HCT116 (cell line): ENCODE measurements around the gene DLST.

Experiments
- CTCF ChIP-seq, 3 experiments: fragments of 200-600 bp in 1 of 3; sonication (generic) in 1 of 3; IDR thresholded peaks in 2 of 3; conservative IDR thresholded peaks in 1 of 3; 2 replicates each; pipeline ENCODE4 v1.5.1; 2012 to 2017; ENCODE audit warnings: low read depth in 2 of 3, low read length in 2 of 3, antibody characterized with exemption in 1 of 3, borderline replicate concordance in 1 of 3, control low read depth in 1 of 3, mild to moderate bottlenecking in 1 of 3, mixed read lengths in 1 of 3, mixed run types in 1 of 3, moderate library complexity in 1 of 3; ENCODE audit not compliant: insufficient read depth in 1 of 3
- ELF1 ChIP-seq: IDR thresholded peaks from 2 replicates; pipeline ENCODE4 v1.6.1; 2012; ENCODE audit warnings: low read depth, borderline replicate concordance
- EZH2 ChIP-seq: fragments of 200-600 bp; sonication (generic); IDR thresholded peaks from 2 replicates; pipeline ENCODE4 v1.6.1; 2017; ENCODE audit warnings: antibody characterized with exemption, mixed run types
- EZH2phosphoT487 ChIP-seq: fragments of 200-600 bp; IDR thresholded peaks from 2 replicates; pipeline ENCODE4 v1.6.1; 2018; ENCODE audit warnings: antibody characterized with exemption, borderline replicate concordance
- POLR2A ChIP-seq: IDR thresholded peaks from 2 replicates; pipeline ENCODE4 v1.7.0; 2011; ENCODE audit warnings: borderline replicate concordance; ENCODE audit not compliant: insufficient read depth, insufficient read length; ENCODE audit errors: extremely low read depth
- POLR2AphosphoS5 ChIP-seq: IDR thresholded peaks from 2 replicates; pipeline ENCODE4 v1.6.1; 2011; ENCODE audit warnings: mild to moderate bottlenecking, low read depth, low read length, moderate library complexity
- RAD21 ChIP-seq: IDR thresholded peaks from 2 replicates; pipeline ENCODE4 v1.6.1; 2012; ENCODE audit warnings: low read depth, mild to moderate bottlenecking
- REST ChIP-seq: IDR thresholded peaks from 2 replicates; pipeline ENCODE4 v1.6.1; 2012; ENCODE audit warnings: low read depth
- ZBTB33 ChIP-seq: IDR thresholded peaks from 2 replicates; pipeline ENCODE4 v1.6.1; 2011; ENCODE audit warnings: mild to moderate bottlenecking, low read length, moderate library complexity; ENCODE audit not compliant: insufficient replicate concordance; ENCODE audit errors: extremely low read depth

GRCh38 chr14:74915426-74915825 lies 33.7 kb downstream of the DLST start:
- TF ChIP-seq POLR2AphosphoS5 (no peak), REST (no peak), RAD21 (no peak), EZH2 (no peak), ZBTB33 (no peak), EZH2phosphoT487 (no peak), POLR2A (no peak), ELF1 (no peak), CTCF (IDR thresholded peaks at IDR 0.05 in 2 of 3, conservative IDR thresholded peaks at IDR 0.05 in 1 of 3; ENCODE audit: borderline replicate concordance in 1 of 3, insufficient read depth in 1 of 3, low read depth in 2 of 3, low read length in 2 of 3) (no peak)
